IMR-90 (cell line): Measurements from ENCODE around the gene MAN2B1. TPM values are rescaled to one million over a fixed set of nuclear protein-coding genes. Genes with fewer than 3 reads are reported as not detected.

Experiments used
- ATAC-seq: fragments of 200-7000 bp; cut with Tn5 transposase; 2 replicates; pipeline ENCODE4 v1.9.1; 2020; ENCODE audit warnings: low read depth, mild to moderate bottlenecking, moderate library complexity
- BruUV-seq: library from RNA; stranded (reverse); fragments of 400-500 nt; replicated peaks from 2 replicates; lab custom pipeline; 2021; lab: Mats Ljungman, UMichigan
- CTCF ChIA-PET: fragments of 300-600 bp; formaldehyde crosslinking; extraction: SDS; loops from one replicate; lab custom pipeline; 2021; ENCODE audit warnings: antibody characterized with exemption; lab: Yijun Ruan, JAX
- POLR2A ChIA-PET: fragments of 300-600 bp; sonication (Branson Sonifier 250); formaldehyde crosslinking; loops from one replicate; lab custom pipeline; 2022; ENCODE audit warnings: antibody characterized with exemption; ENCODE audit not compliant: unreplicated experiment; lab: Charles Lee
- DNase-seq: peaks from one replicate; pipeline ENCODE4 v3.0.0; 2013
- H2AFZ ChIP-seq: replicated peaks from 2 replicates; pipeline ENCODE3; 2013; ENCODE audit warnings: low read length, mild to moderate bottlenecking; ENCODE audit not compliant: poor library complexity
- H2AK5ac ChIP-seq: 2 replicates; pipeline ENCODE4 v1.6.1; 2013; ENCODE audit warnings: low read depth, low read length, inconsistent platforms
- H2AK9ac ChIP-seq: replicated peaks from 2 replicates; pipeline ENCODE3; 2013; ENCODE audit warnings: mild to moderate bottlenecking, low read depth, low read length, moderate library complexity; ENCODE audit not compliant: poor library complexity
- H2BK120ac ChIP-seq: 2 replicates; pipeline ENCODE4 v1.6.1; 2013; ENCODE audit warnings: low read depth, low read length, inconsistent platforms
- H2BK15ac ChIP-seq: 3 replicates; pipeline ENCODE4 v1.6.1; 2013; ENCODE audit warnings: low read depth, low read length, inconsistent platforms
- H2BK20ac ChIP-seq: 2 replicates; pipeline ENCODE4 v1.6.1; 2013; ENCODE audit warnings: low read depth, mild to moderate bottlenecking, inconsistent platforms, low read length, moderate library complexity
- H2BK5ac ChIP-seq: 2 replicates; pipeline ENCODE4 v1.6.1; 2013; ENCODE audit warnings: mild to moderate bottlenecking, low read depth, low read length, inconsistent platforms; ENCODE audit not compliant: poor library complexity, severe bottlenecking
- H3K14ac ChIP-seq: replicated peaks from 2 replicates; pipeline ENCODE4 v1.6.1; 2013; ENCODE audit warnings: low read depth, low read length, inconsistent platforms
- H3K18ac ChIP-seq: 2 replicates; pipeline ENCODE4 v1.6.1; 2013; ENCODE audit warnings: low read depth, low read length, control low read depth
- H3K23ac ChIP-seq: 2 replicates; pipeline ENCODE4 v1.6.1; 2013; ENCODE audit warnings: low read depth, low read length, inconsistent platforms
- H3K27ac ChIP-seq: 2 replicates; pipeline ENCODE4 v1.5.1; 2013; ENCODE audit warnings: mild to moderate bottlenecking, control low read depth, low read length; ENCODE audit not compliant: insufficient read depth
- H3K27me3 ChIP-seq: 2 replicates; pipeline ENCODE4 v1.6.1; 2013; ENCODE audit warnings: low read length; ENCODE audit not compliant: control insufficient read depth, insufficient read depth
- H3K36me3 ChIP-seq: 2 replicates; pipeline ENCODE4 v1.6.1; 2013; ENCODE audit warnings: low read length, mixed read lengths; ENCODE audit not compliant: control insufficient read depth, insufficient read depth
- H3K4ac ChIP-seq: 2 replicates; pipeline ENCODE4 v1.6.1; 2013; ENCODE audit warnings: low read depth, low read length, inconsistent platforms
- H3K4me1 ChIP-seq: 2 replicates; pipeline ENCODE4 v1.6.1; 2013; ENCODE audit warnings: low read length, mixed read lengths; ENCODE audit not compliant: control insufficient read depth, insufficient read depth
- H3K4me2 ChIP-seq: 2 replicates; pipeline ENCODE4 v1.6.1; 2013; ENCODE audit warnings: low read depth, mild to moderate bottlenecking, control low read depth, low read length, moderate library complexity
- H3K4me3 ChIP-seq: 2 replicates; pipeline ENCODE4 v1.5.1; 2013; ENCODE audit warnings: low read depth, mild to moderate bottlenecking, control low read depth, low read length, moderate library complexity; ENCODE audit not compliant: insufficient read depth
- H3K56ac ChIP-seq: 2 replicates; pipeline ENCODE4 v1.6.1; 2013; ENCODE audit warnings: low read length, inconsistent platforms; ENCODE audit not compliant: insufficient read depth; ENCODE audit errors: extremely low read depth
- H3K79me1 ChIP-seq, 2 experiments: 2 replicates each; pipeline ENCODE4 v1.6.1; 2013; ENCODE audit warnings: low read length in 2 of 2, inconsistent platforms in 1 of 2, low read depth in 1 of 2
- H3K9ac ChIP-seq: 2 replicates; pipeline ENCODE4 v1.6.1; 2013; ENCODE audit warnings: low read depth, low read length, control low read depth
- H3K9me1 ChIP-seq: 2 replicates; pipeline ENCODE4 v1.6.1; 2013; ENCODE audit warnings: low read length, inconsistent platforms; ENCODE audit not compliant: insufficient read depth
- H3K9me3 ChIP-seq: 2 replicates; pipeline ENCODE4 v1.6.1; 2013; ENCODE audit warnings: low read length; ENCODE audit not compliant: control insufficient read depth, insufficient read depth
- H4K20me1 ChIP-seq: 2 replicates; pipeline ENCODE4 v1.6.1; 2013; ENCODE audit warnings: low read length, inconsistent platforms; ENCODE audit not compliant: insufficient read depth
- H4K5ac ChIP-seq: 2 replicates; pipeline ENCODE4 v1.6.1; 2013; ENCODE audit warnings: mild to moderate bottlenecking, low read depth, low read length, control low read depth
- H4K8ac ChIP-seq, 2 experiments: 2 replicates each; pipeline ENCODE4 v1.6.1; 2013; ENCODE audit warnings: low read depth in 2 of 2, low read length in 2 of 2, control low read depth in 1 of 2, inconsistent platforms in 1 of 2
- H4K91ac ChIP-seq: 2 replicates; pipeline ENCODE4 v1.6.1; 2013; ENCODE audit warnings: low read depth, low read length, inconsistent platforms; ENCODE audit not compliant: insufficient read depth
- CEBPB ChIP-seq: IDR thresholded peaks from 2 replicates; pipeline ENCODE4 v1.6.1; 2012; ENCODE audit warnings: low read depth, low read length, improper control_type of control experiment
- CTCF ChIP-seq: conservative IDR thresholded peaks from 2 replicates; pipeline ENCODE4 v1.5.1; 2012; ENCODE audit warnings: mild to moderate bottlenecking, low read depth, low read length, improper control_type of control experiment
- ELK1 ChIP-seq: fragments of 150-350 bp; IDR thresholded peaks from 2 replicates; pipeline ENCODE4 v1.6.1; 2016; ENCODE audit warnings: low read depth, mild to moderate bottlenecking, low read length, moderate library complexity, borderline replicate concordance
- NFE2L2 ChIP-seq: fragments of 150-350 bp; IDR thresholded peaks from 2 replicates; pipeline ENCODE4 v1.6.1; 2016; ENCODE audit warnings: low read depth, mild to moderate bottlenecking, low read length
- POLR2A ChIP-seq: IDR thresholded peaks from 2 replicates; pipeline ENCODE4 v1.6.1; 2012; ENCODE audit warnings: mild to moderate bottlenecking, low read depth, low read length
- RAD21 ChIP-seq: IDR thresholded peaks from 2 replicates; pipeline ENCODE4 v1.6.1; 2012; ENCODE audit warnings: low read length, improper control_type of control experiment
- SMC3 ChIP-seq: fragments of 150-350 bp; IDR thresholded peaks from 2 replicates; pipeline ENCODE4 v1.6.1; 2016; ENCODE audit warnings: low read depth, mild to moderate bottlenecking, antibody characterized with exemption, low read length, moderate library complexity
- WGBS, 2 experiments: methylation state at CpG; one replicate each; pipeline versions ENCODE4 v1.1.5 to v1.1.7; 2013; ENCODE audit warnings: missing lambda C conversion rate in 2 of 2; ENCODE audit not compliant: insufficient read length in 1 of 2; ENCODE audit errors: extremely low coverage in 2 of 2; 5-methylcytosine and 5-hydroxymethylcytosine counted together
- dilution Hi-C: fragments of 300-500 bp; cut with HindIII; formaldehyde crosslinking; loops from one replicate; pipeline ENCODE4 v1.14.3; 2018; ENCODE audit warnings: low sequenced_read_pairs; ENCODE audit not compliant: unreplicated experiment
- in situ Hi-C: fragments of 300-500 bp; cut with MboI; formaldehyde crosslinking; loops from 3 replicates; pipeline ENCODE4 v1.14.3; 2019; ENCODE audit warnings: low sequenced_read_pairs, inconsistent platforms, mixed read lengths
- intact Hi-C: fragments of 100-400 bp; cut with micrococcal nuclease; formaldehyde crosslinking; loops from 2 replicates; pipeline ENCODE4 v1.10.0; 2022
- polyA plus RNA-seq, 3 experiments: library from polyadenylated mRNA; depleted of rRNA; stranded (reverse); fragments of >200 nt; gene quantifications; 2 replicates each; pipeline ENCODE4 v1.2.3, GENCODE V29; 2012; ENCODE audit warnings: low replicate concordance in 1 of 3
- total RNA-seq: library from RNA; depleted of rRNA; stranded (reverse); fragments of >200 nt; gene quantifications from 2 replicates; pipeline ENCODE4 v1.2.3, GENCODE V29; 2012

MAN2B1 gene
- total and polyA plus RNA-seq, 2 of the 4 experiments (the other 2 are of a cell fraction), result 10.4 to 55.4 TPM

- 100% methylated on average over 1 of the region's 5 CpGs; no CpG with 5 or more reads in 1 of the 2 experiments for WGBS, 2 experiments
- no peaks in the 10 kb centered on the region; the same call in 1 of the 2 replicates for H3K9me1 ChIP-seq
- H3K27ac ChIP-seq, result no peak overlapping the region
- ATAC-seq (no peak), DNase-seq (no peak)
- intact Hi-C loops, result no loop called here
- H3K4ac ChIP-seq, result no peak overlapping the region
- H3K4me3 ChIP-seq, result no peak overlapping the region
- no peak overlapping the region for H2BK20ac ChIP-seq
- POLR2A ChIA-PET, result no interaction called here
- H3K4me2 ChIP-seq, result no peak overlapping the region
- no peak overlapping the region for H2BK120ac ChIP-seq
- CTCF ChIA-PET, result no interaction called here
- no peak overlapping the region for H3K9ac ChIP-seq
- no peaks in the 10 kb centered on the region; the same call in 1 of the 2 replicates for H4K20me1 ChIP-seq
- no peak overlapping the region for H2BK15ac ChIP-seq
- H3K56ac ChIP-seq, result no peak overlapping the region
- BruUV-seq, result no TSS peak
- no peak overlapping the region for H3K18ac ChIP-seq
- peaks cover 2% of the 10 kb centered on the region; the same call in 1 of the 2 replicates for H3K36me3 ChIP-seq
- H2AK5ac ChIP-seq, result no peak overlapping the region
- dilution Hi-C loops, result no loop called here
- no peaks in the 10 kb centered on the region for H3K9me3 ChIP-seq
- no peak overlapping the region for H4K5ac ChIP-seq
- H4K8ac ChIP-seq, result no peak overlapping the region
- in situ Hi-C loops, result no loop called here
- H2AFZ ChIP-seq, result no peak overlapping the region
- no peak overlapping the region for H4K91ac ChIP-seq
- H3K27me3 ChIP-seq, result no peaks in the 10 kb centered on the region
- TF ChIP-seq POLR2A, result no peak
- TF ChIP-seq RAD21, result no peak
- TF ChIP-seq ELK1, result no peak
- TF ChIP-seq CTCF, result no peak
- TF ChIP-seq CEBPB, result no peak
- no peak for TF ChIP-seq SMC3
- TF ChIP-seq NFE2L2, result no peak
- H3K4me1 ChIP-seq, result peaks cover 2% of the 10 kb centered on the region; the same call in 1 of the 2 replicates
- H3K23ac ChIP-seq, result no peak overlapping the region
- H2BK5ac ChIP-seq, result no peak overlapping the region
- no peak overlapping the region for H3K14ac ChIP-seq
- peaks cover 7 to 27% of the 10 kb centered on the region in 2 experiments for H3K79me1 ChIP-seq
- H2AK9ac ChIP-seq, result no peak overlapping the region
These were observed 26.4 kb upstream of the MAN2B1 start for GRCh38 chr19:12692960-12693359.
